ENCODE measurements around the gene PROC.

DNA sequence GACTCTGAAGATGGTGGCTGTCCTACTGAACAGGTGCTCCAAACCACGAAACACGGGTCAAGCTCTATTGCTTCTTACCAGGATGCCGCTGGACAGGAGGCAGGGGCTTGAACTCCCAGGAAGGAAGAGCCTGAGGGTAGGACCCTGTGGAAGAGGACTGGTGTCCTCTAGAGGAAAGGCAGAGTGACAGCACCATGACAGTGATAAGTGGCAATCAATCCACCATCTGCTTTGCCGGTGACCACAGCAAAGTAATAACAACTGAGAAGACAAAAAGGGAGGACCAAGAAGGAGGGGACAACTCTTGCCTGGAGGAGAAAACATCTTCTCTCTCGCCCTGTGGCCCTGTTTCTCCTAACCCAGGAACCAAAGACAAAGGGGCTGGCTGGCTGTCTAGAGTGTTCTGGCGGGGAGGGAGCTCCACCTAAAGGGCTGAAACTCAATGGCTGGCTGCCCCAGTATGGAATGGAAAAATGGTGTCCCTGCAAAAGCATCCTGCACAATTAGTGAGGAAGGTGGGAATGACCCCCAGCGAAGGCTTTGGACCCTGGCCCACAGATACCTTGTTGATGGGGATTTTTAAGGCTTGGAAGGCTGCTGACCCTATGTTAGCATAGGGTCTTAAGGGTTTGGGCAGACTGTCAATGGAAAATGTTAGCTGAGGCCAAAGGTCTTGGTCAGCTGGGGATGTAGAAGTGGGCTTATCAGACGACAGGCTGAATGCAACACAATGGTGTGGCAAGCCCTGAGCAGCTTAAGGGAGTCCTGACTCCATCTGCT is 35.4 kb downstream of the PROC start:
- TF ChIP-seq, protein P1, sequence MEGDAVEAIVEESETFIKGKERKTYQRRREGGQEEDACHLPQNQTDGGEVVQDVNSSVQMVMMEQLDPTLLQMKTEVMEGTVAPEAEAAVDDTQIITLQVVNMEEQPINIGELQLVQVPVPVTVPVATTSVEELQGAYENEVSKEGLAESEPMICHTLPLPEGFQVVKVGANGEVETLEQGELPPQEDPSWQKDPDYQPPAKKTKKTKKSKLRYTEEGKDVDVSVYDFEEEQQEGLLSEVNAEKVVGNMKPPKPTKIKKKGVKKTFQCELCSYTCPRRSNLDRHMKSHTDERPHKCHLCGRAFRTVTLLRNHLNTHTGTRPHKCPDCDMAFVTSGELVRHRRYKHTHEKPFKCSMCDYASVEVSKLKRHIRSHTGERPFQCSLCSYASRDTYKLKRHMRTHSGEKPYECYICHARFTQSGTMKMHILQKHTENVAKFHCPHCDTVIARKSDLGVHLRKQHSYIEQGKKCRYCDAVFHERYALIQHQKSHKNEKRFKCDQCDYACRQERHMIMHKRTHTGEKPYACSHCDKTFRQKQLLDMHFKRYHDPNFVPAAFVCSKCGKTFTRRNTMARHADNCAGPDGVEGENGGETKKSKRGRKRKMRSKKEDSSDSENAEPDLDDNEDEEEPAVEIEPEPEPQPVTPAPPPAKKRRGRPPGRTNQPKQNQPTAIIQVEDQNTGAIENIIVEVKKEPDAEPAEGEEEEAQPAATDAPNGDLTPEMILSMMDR (IDR thresholded peaks at IDR 0.05; ENCODE audit: insufficient read depth, low read depth, low read length) = no peak
- TF ChIP-seq EZH2 (IDR thresholded peaks at IDR 0.05; ENCODE audit: insufficient read depth, low read length) = no peak

Measured in astrocyte (in vitro differentiated cells and primary cell).